SU-DHL-6 (cell line): ENCODE results near the gene KNDC1.

ENCODE experiments used
- H2AFZ ChIP-seq: fragments of 200-600 bp; sonication (generic); 2 replicates; pipeline ENCODE4 v1.6.1; 2014; ENCODE audit warnings: low read depth, mild to moderate bottlenecking, moderate library complexity, mixed read lengths, antibody characterized with exemption, low read length; ENCODE audit not compliant: severe bottlenecking
- H3F3A ChIP-seq: fragments of 200-600 bp; shearing (Covaris generic); 2 replicates; pipeline ENCODE4 v1.6.0; 2016; ENCODE audit warnings: antibody characterized with exemption, mild to moderate bottlenecking; ENCODE audit not compliant: insufficient read depth
- H3K27ac ChIP-seq: fragments of 200-600 bp; sonication (generic); 2 replicates; pipeline ENCODE4 v1.5.1; 2016; ENCODE audit warnings: low read depth, mild to moderate bottlenecking, low read length, moderate library complexity, mixed read lengths
- H3K27me3 ChIP-seq: fragments of 200-600 bp; sonication (generic), shearing (Covaris generic); 2 replicates; pipeline ENCODE4 v1.6.0; 2014; ENCODE audit warnings: mild to moderate bottlenecking, low read length
- H3K36me3 ChIP-seq: fragments of 200-600 bp; sonication (generic); 2 replicates; pipeline ENCODE4 v1.6.1; 2014; ENCODE audit warnings: mild to moderate bottlenecking, low read length, mixed read lengths
- H3K4me2 ChIP-seq: fragments of 300-600, 200-600 bp; shearing (Covaris generic), sonication (generic); 2 replicates; pipeline ENCODE4 v1.6.0; 2014; ENCODE audit warnings: low read length, low read depth, mild to moderate bottlenecking; ENCODE audit not compliant: poor library complexity, severe bottlenecking
- H3K4me3 ChIP-seq: fragments of 200-600 bp; sonication (generic); 2 replicates; pipeline ENCODE4 v1.5.1; 2014; ENCODE audit warnings: antibody characterized with exemption, low read length, mild to moderate bottlenecking, mixed read lengths; ENCODE audit not compliant: insufficient read depth, poor library complexity, severe bottlenecking
- H3K79me2 ChIP-seq: fragments of 200-600 bp; sonication (generic); 2 replicates; pipeline ENCODE4 v1.6.1; 2014; ENCODE audit warnings: mild to moderate bottlenecking, low read length, moderate library complexity; ENCODE audit not compliant: insufficient read depth
- H3K9ac ChIP-seq: fragments of 200-600 bp; sonication (generic); 2 replicates; pipeline ENCODE4 v1.7.0; 2014; ENCODE audit warnings: mild to moderate bottlenecking, low read length
- H3K9me2 ChIP-seq: fragments of 200-600 bp; sonication (generic); replicated peaks from 2 replicates; pipeline ENCODE4 v1.6.1; 2014; ENCODE audit warnings: low read length; ENCODE audit not compliant: insufficient read depth
- H3K9me3 ChIP-seq: fragments of 200-600 bp; sonication (generic); 2 replicates; pipeline ENCODE4 v1.6.1; 2014; ENCODE audit warnings: low read length, mixed read lengths; ENCODE audit not compliant: insufficient read depth
- H4K20me1 ChIP-seq: fragments of 200-600 bp; sonication (generic); 2 replicates; pipeline ENCODE4 v1.6.1; 2014; ENCODE audit warnings: low read depth, mild to moderate bottlenecking, antibody characterized with exemption, low read length, moderate library complexity, mixed read lengths
- CTCF ChIP-seq: fragments of 200-600 bp; sonication (generic); IDR thresholded peaks from one replicate; pipeline ENCODE4 v1.5.1; 2017; ENCODE audit warnings: antibody characterized with exemption, mild to moderate bottlenecking, low read length, moderate library complexity; ENCODE audit not compliant: insufficient read depth, poor library complexity, severe bottlenecking
- EZH2phosphoT487 ChIP-seq: fragments of 200-600 bp; sonication (generic), shearing (Covaris generic); conservative IDR thresholded peaks from 2 replicates; pipeline ENCODE4 v1.6.1; 2018; ENCODE audit warnings: mild to moderate bottlenecking, antibody characterized with exemption, low read length, moderate library complexity, mixed read lengths

The KNDC1 gene

GRCh38 chr10:133273534-133274143, 113.6 kb downstream of the KNDC1 start:
- Histone ChIP-seq H3K27me3 (no peaks in the 10 kb centered on the region), H3K79me2 (no peaks in the 10 kb centered on the region), H3K27ac (no peak overlapping the region), H3K4me2 (no peak overlapping the region), H3K9me3 (no peaks in the 10 kb centered on the region), H3K36me3 (no peaks in the 10 kb centered on the region), H4K20me1 (no peaks in the 10 kb centered on the region), H3F3A (no peaks in the 10 kb centered on the region), H3K9ac (no peak overlapping the region), H2AFZ (no peak overlapping the region), H3K9me2 (no peaks in the 10 kb centered on the region), H3K4me3 (no peak overlapping the region)
- TF ChIP-seq EZH2phosphoT487: no peak
- TF ChIP-seq CTCF: no peak

- Histone ChIP-seq H3K9ac (no peak overlapping the region; the same call in 1 of the 2 replicates), H3F3A (no peaks in the 10 kb centered on the region), H3K79me2 (no peaks in the 10 kb centered on the region), H3K27me3 (no peaks in the 10 kb centered on the region), H3K9me3 (no peaks in the 10 kb centered on the region), H3K27ac (no peak overlapping the region), H4K20me1 (no peaks in the 10 kb centered on the region), H3K4me2 (peak overlapping the region; percentile 23), H3K9me2 (no peaks in the 10 kb centered on the region), H3K36me3 (no peaks in the 10 kb centered on the region), H2AFZ (no peak overlapping the region), H3K4me3 (no peak overlapping the region)
- TF ChIP-seq EZH2phosphoT487 (no peak), CTCF (no peak)
These were observed 115.0 kb downstream of the KNDC1 start for GRCh38 chr10:133274751-133275683.

- TF ChIP-seq CTCF (peak; percentile 34), EZH2phosphoT487 (no peak)
- Histone ChIP-seq H3K4me3 (no peak overlapping the region), H3F3A (no peaks in the 10 kb centered on the region), H2AFZ (no peak overlapping the region), H3K4me2 (peak overlapping the region; percentile 36), H3K79me2 (no peaks in the 10 kb centered on the region), H3K27ac (no peak overlapping the region), H4K20me1 (no peaks in the 10 kb centered on the region), H3K27me3 (no peaks in the 10 kb centered on the region), H3K9me3 (no peaks in the 10 kb centered on the region), H3K9ac (no peak overlapping the region), H3K36me3 (no peaks in the 10 kb centered on the region), H3K9me2 (no peaks in the 10 kb centered on the region)
These were observed 115.7 kb downstream of the KNDC1 start for GRCh38 chr10:133275684-133276092.
